ENCODE measurements around the gene TMEM47. TPM values are rescaled to one million over a fixed set of nuclear protein-coding genes. Genes with fewer than 3 reads are reported as not detected.

The TMEM47 gene
- total RNA-seq, 1 experiment from 2014 or later, result 24.4 TPM

DNA sequence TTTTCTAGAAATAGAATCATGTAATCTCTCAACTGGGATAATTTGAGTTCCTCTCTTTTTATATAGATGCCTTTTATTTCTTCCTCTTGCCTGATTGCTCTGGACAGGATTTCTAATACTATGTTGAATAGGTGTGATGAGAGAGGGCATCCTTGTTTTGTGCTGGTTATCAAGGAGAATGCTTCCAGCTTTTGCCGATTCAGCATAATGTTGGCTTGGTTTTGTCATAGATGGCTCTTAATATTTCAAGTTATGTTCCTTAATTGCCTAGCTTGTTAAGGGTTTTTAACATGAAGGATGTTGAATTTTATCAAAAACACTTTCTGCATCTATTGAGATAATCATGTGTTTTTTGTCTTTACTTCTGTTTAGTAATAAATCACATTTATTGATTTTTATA, 58.7 kb downstream of the TMEM47 start (continued):
- TF ChIP-seq, protein P1, sequence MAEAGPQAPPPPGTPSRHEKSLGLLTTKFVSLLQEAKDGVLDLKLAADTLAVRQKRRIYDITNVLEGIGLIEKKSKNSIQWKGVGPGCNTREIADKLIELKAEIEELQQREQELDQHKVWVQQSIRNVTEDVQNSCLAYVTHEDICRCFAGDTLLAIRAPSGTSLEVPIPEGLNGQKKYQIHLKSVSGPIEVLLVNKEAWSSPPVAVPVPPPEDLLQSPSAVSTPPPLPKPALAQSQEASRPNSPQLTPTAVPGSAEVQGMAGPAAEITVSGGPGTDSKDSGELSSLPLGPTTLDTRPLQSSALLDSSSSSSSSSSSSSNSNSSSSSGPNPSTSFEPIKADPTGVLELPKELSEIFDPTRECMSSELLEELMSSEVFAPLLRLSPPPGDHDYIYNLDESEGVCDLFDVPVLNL (CRISPR knock-in tag; IDR thresholded peaks at IDR 0.05; ENCODE audit: borderline replicate concordance, low read depth), result no peak
- no peak for TF ChIP-seq TP53 (CRISPR knock-in tag; IDR thresholded peaks at IDR 0.05)

- H3K36me3 Mint-ChIP-seq, result peaks cover 9% of the 10 kb centered on the region
- H3K27me3 Mint-ChIP-seq (ENCODE audit: low read depth), result no peaks in the 10 kb centered on the region; the same call in 1 of the 2 replicates
- DNase-seq (ENCODE audit: low spot score) (no peak), ATAC-seq (no peak)
- H3K4me1 Mint-ChIP-seq, result peaks cover 26% of the 10 kb centered on the region
- H3K9me3 Mint-ChIP-seq, result peaks cover 16% of the 10 kb centered on the region
- CTCF ChIA-PET, result no interaction called here
- H3K4me3 Mint-ChIP-seq, result no peak overlapping the region
- POLR2A ChIA-PET, result no interaction called here
- TF ChIP-seq ZNF232 (CRISPR knock-in tag; IDR thresholded peaks at IDR 0.05) (no peak), ATF2 (CRISPR knock-in tag; IDR thresholded peaks at IDR 0.05; ENCODE audit: borderline replicate concordance, low read depth) (no peak), USF2 (CRISPR knock-in tag; IDR thresholded peaks at IDR 0.05) (no peak), ZNF317 (CRISPR knock-in tag; IDR thresholded peaks at IDR 0.05; ENCODE audit: borderline replicate concordance, low read depth) (no peak), GABPB1 (CRISPR knock-in tag; IDR thresholded peaks at IDR 0.05) (no peak), GRHL2 (CRISPR knock-in tag; IDR thresholded peaks at IDR 0.05; ENCODE audit: insufficient replicate concordance, severe bottlenecking) (no peak), RELA (CRISPR knock-in tag; IDR thresholded peaks at IDR 0.05; ENCODE audit: borderline replicate concordance) (no peak), GTF2I (CRISPR knock-in tag; conservative IDR thresholded peaks at IDR 0.05) (no peak), CBFB (CRISPR knock-in tag; IDR thresholded peaks at IDR 0.05; ENCODE audit: low read depth) (no peak), NFE2L1 (CRISPR knock-in tag; IDR thresholded peaks at IDR 0.05) (no peak)
- TF ChIP-seq, protein P2, sequence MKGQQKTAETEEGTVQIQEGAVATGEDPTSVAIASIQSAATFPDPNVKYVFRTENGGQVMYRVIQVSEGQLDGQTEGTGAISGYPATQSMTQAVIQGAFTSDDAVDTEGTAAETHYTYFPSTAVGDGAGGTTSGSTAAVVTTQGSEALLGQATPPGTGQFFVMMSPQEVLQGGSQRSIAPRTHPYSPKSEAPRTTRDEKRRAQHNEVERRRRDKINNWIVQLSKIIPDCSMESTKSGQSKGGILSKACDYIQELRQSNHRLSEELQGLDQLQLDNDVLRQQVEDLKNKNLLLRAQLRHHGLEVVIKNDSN (CRISPR knock-in tag; IDR thresholded peaks at IDR 0.05), result no peak
- TF ChIP-seq, protein P3, sequence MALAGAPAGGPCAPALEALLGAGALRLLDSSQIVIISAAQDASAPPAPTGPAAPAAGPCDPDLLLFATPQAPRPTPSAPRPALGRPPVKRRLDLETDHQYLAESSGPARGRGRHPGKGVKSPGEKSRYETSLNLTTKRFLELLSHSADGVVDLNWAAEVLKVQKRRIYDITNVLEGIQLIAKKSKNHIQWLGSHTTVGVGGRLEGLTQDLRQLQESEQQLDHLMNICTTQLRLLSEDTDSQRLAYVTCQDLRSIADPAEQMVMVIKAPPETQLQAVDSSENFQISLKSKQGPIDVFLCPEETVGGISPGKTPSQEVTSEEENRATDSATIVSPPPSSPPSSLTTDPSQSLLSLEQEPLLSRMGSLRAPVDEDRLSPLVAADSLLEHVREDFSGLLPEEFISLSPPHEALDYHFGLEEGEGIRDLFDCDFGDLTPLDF (CRISPR knock-in tag; IDR thresholded peaks at IDR 0.05), result no peak
- TF ChIP-seq, protein P4, sequence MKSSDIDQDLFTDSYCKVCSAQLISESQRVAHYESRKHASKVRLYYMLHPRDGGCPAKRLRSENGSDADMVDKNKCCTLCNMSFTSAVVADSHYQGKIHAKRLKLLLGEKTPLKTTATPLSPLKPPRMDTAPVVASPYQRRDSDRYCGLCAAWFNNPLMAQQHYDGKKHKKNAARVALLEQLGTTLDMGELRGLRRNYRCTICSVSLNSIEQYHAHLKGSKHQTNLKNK (CRISPR knock-in tag; IDR thresholded peaks at IDR 0.05), result no peak
- H3K27ac Mint-ChIP-seq, result no peak overlapping the region
These were observed 70.1 kb downstream of the TMEM47 start for GRCh38 chrX:34586936-34587335.

GRCh38 chrX:34586346-34586911, 70.7 kb downstream of the TMEM47 start:
- Mint-ChIP-seq H3K27me3 (ENCODE audit: low read depth) (no peaks in the 10 kb centered on the region; the same call in 1 of the 2 replicates), H3K36me3 (peaks cover 9% of the 10 kb centered on the region), H3K4me1 (peaks cover 28% of the 10 kb centered on the region), H3K27ac (no peak overlapping the region), H3K9me3 (peaks cover 16% of the 10 kb centered on the region), H3K4me3 (no peak overlapping the region)
- ATAC-seq, result no peak
- CTCF ChIA-PET, result no interaction called here
- no peak for DNase-seq (ENCODE audit: low spot score)
- POLR2A ChIA-PET, result no interaction called here
- TF ChIP-seq TEAD4 (CRISPR knock-in tag; IDR thresholded peaks at IDR 0.05) (no peak), ARID4B (CRISPR knock-in tag; IDR thresholded peaks at IDR 0.05; ENCODE audit: borderline replicate concordance) (no peak), GTF2I (CRISPR knock-in tag; conservative IDR thresholded peaks at IDR 0.05) (no peak), NFE2L1 (CRISPR knock-in tag; IDR thresholded peaks at IDR 0.05) (no peak), HMGA2 (CRISPR knock-in tag; IDR thresholded peaks at IDR 0.05) (no peak), TCF7 (CRISPR knock-in tag; IDR thresholded peaks at IDR 0.05; ENCODE audit: low read depth) (no peak), ETV6 (CRISPR knock-in tag; IDR thresholded peaks at IDR 0.05) (no peak), ATF1 (CRISPR knock-in tag; IDR thresholded peaks at IDR 0.05) (no peak)
- TF ChIP-seq, protein P5, sequence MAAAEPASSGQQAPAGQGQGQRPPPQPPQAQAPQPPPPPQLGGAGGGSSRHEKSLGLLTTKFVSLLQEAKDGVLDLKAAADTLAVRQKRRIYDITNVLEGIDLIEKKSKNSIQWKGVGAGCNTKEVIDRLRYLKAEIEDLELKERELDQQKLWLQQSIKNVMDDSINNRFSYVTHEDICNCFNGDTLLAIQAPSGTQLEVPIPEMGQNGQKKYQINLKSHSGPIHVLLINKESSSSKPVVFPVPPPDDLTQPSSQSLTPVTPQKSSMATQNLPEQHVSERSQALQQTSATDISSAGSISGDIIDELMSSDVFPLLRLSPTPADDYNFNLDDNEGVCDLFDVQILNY (CRISPR knock-in tag; IDR thresholded peaks at IDR 0.05), result no peak

All from WTC11 (cell line).